ENCODE measurements around the gene SMIM3. TPM values are rescaled to one million over a fixed set of nuclear protein-coding genes. Genes with fewer than 3 reads are reported as not detected.
A peak's percentile ranks its signal among the peaks of the same experiment; 100 is the strongest.

The SMIM3 gene
- total and polyA plus RNA-seq, 4 donors, result 14.0 to 54.8 (median 17.0) TPM

- no peak for TF ChIP-seq CTCF (IDR thresholded peaks at IDR 0.05; ENCODE audit: control extremely low read depth, extremely low read depth)
- Histone ChIP-seq H3K27me3 (ENCODE audit: control insufficient read depth in 3 of 3, insufficient read depth in 3 of 3, low read length in 2 of 3) (no peaks in the 10 kb centered on the region), H3K9me3 (ENCODE audit: control insufficient read depth in 4 of 4, insufficient read depth in 3 of 4, low read length in 3 of 4) (no peaks in the 10 kb centered on the region), H3K9ac (ENCODE audit: insufficient read depth in 1 of 2, low read length in 2 of 2) (no peak overlapping the region), H3K27ac (ENCODE audit: low read depth in 1 of 2, low read length in 1 of 2) (no peak overlapping the region), H3K36me3 (ENCODE audit: control insufficient read depth in 4 of 4, insufficient read depth in 4 of 4, low read length in 4 of 4) (peaks cover 3 to 14% (median 4%) of the 10 kb centered on the region in 4 donors), H3K4me1 (ENCODE audit: control insufficient read depth in 5 of 5, insufficient read depth in 5 of 5, low read length in 5 of 5) (peaks cover 0 to 1% (median 0%) of the 10 kb centered on the region in 5 donors), H3K4me3 (no peak overlapping the region)
- 85 to 97% methylated on average over 2 of the region's 2 CpGs for WGBS, 2 donors
- no peak for ATAC-seq (ENCODE audit: insufficient read depth, low FRiP score)
- DNase-seq, result no peak
These were observed 16.4 kb downstream of the SMIM3 start for GRCh38 chr5:150794927-150795326.

- DNase-seq (no peak), ATAC-seq (ENCODE audit: insufficient read depth, low FRiP score) (no peak)
- no peaks in the 10 kb centered on the region for H3K9me3 ChIP-seq (ENCODE audit: control insufficient read depth in 4 of 4, insufficient read depth in 3 of 4, low read length in 3 of 4)
- H3K36me3 ChIP-seq (ENCODE audit: control insufficient read depth in 4 of 4, insufficient read depth in 4 of 4, low read length in 4 of 4), result peaks cover 3 to 14% (median 4%) of the 10 kb centered on the region in 4 donors
- H3K4me3 ChIP-seq, result no peak overlapping the region
- no peak overlapping the region for H3K27ac ChIP-seq (ENCODE audit: low read depth in 1 of 2, low read length in 1 of 2)
- no peak overlapping the region for H3K9ac ChIP-seq (ENCODE audit: insufficient read depth in 1 of 2, low read length in 2 of 2)
- peaks cover 0 to 3% (median 0%) of the 10 kb centered on the region in 5 donors for H3K4me1 ChIP-seq (ENCODE audit: control insufficient read depth in 5 of 5, insufficient read depth in 5 of 5, low read length in 5 of 5)
- TF ChIP-seq CTCF (IDR thresholded peaks at IDR 0.05; ENCODE audit: control extremely low read depth, extremely low read depth), result no peak
- H3K27me3 ChIP-seq (ENCODE audit: control insufficient read depth in 3 of 3, insufficient read depth in 3 of 3, low read length in 2 of 3), result no peaks in the 10 kb centered on the region
- 95 to 98% methylated on average over 2 of the region's 2 CpGs for WGBS, 2 donors
These were observed 18.8 kb downstream of the SMIM3 start for GRCh38 chr5:150797384-150797783.

GRCh38 chr5:150801117-150801927, 22.8 kb downstream of the SMIM3 start:
- ATAC-seq (ENCODE audit: insufficient read depth, low FRiP score) (peak; percentile 89), DNase-seq (peak; percentile 77 to 79 (median 78))
- TF ChIP-seq CTCF (IDR thresholded peaks at IDR 0.05; ENCODE audit: control extremely low read depth, extremely low read depth), result peak; percentile 22
- H3K4me3 ChIP-seq, result peak overlapping the region; percentile 27
- peaks cover 0 to 5% (median 0%) of the 10 kb centered on the region in 4 donors for H3K36me3 ChIP-seq (ENCODE audit: control insufficient read depth in 4 of 4, insufficient read depth in 4 of 4, low read length in 4 of 4)
- peaks cover 0 to 3% (median 0%) of the 10 kb centered on the region in 5 donors for H3K4me1 ChIP-seq (ENCODE audit: control insufficient read depth in 5 of 5, insufficient read depth in 5 of 5, low read length in 5 of 5)
- no peaks in the 10 kb centered on the region for H3K9me3 ChIP-seq (ENCODE audit: control insufficient read depth in 4 of 4, insufficient read depth in 3 of 4, low read length in 3 of 4)
- WGBS, 2 donors, result 9 to 12% methylated on average over 15 of the region's 15 CpGs
- H3K27me3 ChIP-seq (ENCODE audit: control insufficient read depth in 3 of 3, insufficient read depth in 3 of 3, low read length in 2 of 3), result no peaks in the 10 kb centered on the region
- peak overlapping the region; percentile 65 to 77 for H3K27ac ChIP-seq (ENCODE audit: low read depth in 1 of 2, low read length in 1 of 2)
- peak overlapping the region in 1 of 2 donors; percentile 70 for H3K9ac ChIP-seq (ENCODE audit: insufficient read depth in 1 of 2, low read length in 2 of 2)
